Kidney (tissue), 14 donors: ENCODE measurements around the gene CAVIN1. TPM values are rescaled to one million over a fixed set of nuclear protein-coding genes. Genes with fewer than 3 reads are reported as not detected.

Source experiments
- DNase-seq, 5 donors: peaks; one replicate each; pipeline ENCODE4 v3.0.0-alpha.2; 2013 to 2020
- FAIRE-seq: peaks from 2 replicates; lab custom pipeline; 2012; peaks lifted over from hg19 to GRCh38; lab: Jason Lieb, UNC
- H3K27ac ChIP-seq, 2 donors: one replicate each; pipeline ENCODE4 v1.7.0; 2013; ENCODE audit warnings: low read depth in 2 of 2, low read length in 2 of 2, inconsistent platforms in 1 of 2
- H3K27me3 ChIP-seq: one replicate; pipeline ENCODE4 v1.7.1; 2013; ENCODE audit warnings: low read length, inconsistent platforms; ENCODE audit not compliant: control insufficient read depth, insufficient read depth
- H3K36me3 ChIP-seq, 3 donors: one replicate each; pipeline versions ENCODE4 v1.7.0 to v1.7.1; 2013; ENCODE audit warnings: low read length in 3 of 3, control low read depth in 1 of 3, inconsistent platforms in 1 of 3; ENCODE audit not compliant: insufficient read depth in 3 of 3, control insufficient read depth in 2 of 3
- H3K4me1 ChIP-seq, 3 donors: one replicate each; pipeline versions ENCODE4 v1.7.0 to v1.7.1; 2013; ENCODE audit warnings: low read length in 3 of 3, inconsistent platforms in 1 of 3, low read depth in 1 of 3; ENCODE audit not compliant: control insufficient read depth in 2 of 3, insufficient read depth in 2 of 3
- H3K4me3 ChIP-seq, 3 donors: one replicate each; pipeline versions ENCODE4 v1.7.0 to v1.8.1; 2013; ENCODE audit warnings: low read length in 3 of 3, control low read depth in 1 of 3, inconsistent platforms in 1 of 3
- H3K9ac ChIP-seq, 3 donors: one replicate each; pipeline versions ENCODE4 v1.7.0 to v1.7.1; 2013; ENCODE audit warnings: low read length in 3 of 3, control low read depth in 1 of 3, inconsistent platforms in 1 of 3
- H3K9me3 ChIP-seq, 3 donors: one replicate each; pipeline versions ENCODE4 v1.7.0 to v1.7.1; 2013; ENCODE audit warnings: low read length in 3 of 3, control low read depth in 1 of 3, inconsistent platforms in 1 of 3; ENCODE audit not compliant: control insufficient read depth in 2 of 3, insufficient read depth in 1 of 3
- CTCF ChIP-seq: IDR thresholded peaks from 3 replicates; pipeline ENCODE4 v1.5.1; 2012; ENCODE audit warnings: mild to moderate bottlenecking, moderate library complexity, borderline replicate concordance; ENCODE audit not compliant: insufficient read depth; ENCODE audit errors: extremely low read depth
- intact Hi-C: fragments of 100-400 bp; cut with DNase I; formaldehyde crosslinking; loops from one replicate; pipeline ENCODE4 v1.11.1; 2022
- polyA plus RNA-seq: library from polyadenylated mRNA; stranded (reverse); fragments of 350-450 nt; fragmentation: Illumina TruSeq; extraction: RNeasy Lipid Tissue Mini Kit (QIAGEN cat#74804); gene quantifications from one replicate; pipeline ENCODE4 v1.2.3, GENCODE V29; 2014; ENCODE audit warnings: low read depth, low replicate concordance; ENCODE audit not compliant: insufficient read depth
- total RNA-seq: library from RNA; stranded (reverse); fragmentation: NEBNext Ultra II Directional; extraction: Animal tissue kit (Norgen Biotek cat#: 25700); gene quantifications from one replicate; pipeline ENCODE4 v1.2.1, GENCODE V29; 2021
- donor health status: control.
- donor health status: control.
- donor health status: control.
- donor health status: control.
- donor health status: control.
- donor health status: DM: yes; HTN: yes; CAD: no.
- donor health status: Normal renal cell carcinoma (clear cell type).

CAVIN1 gene
- total and polyA plus RNA-seq, 2 donors from 2014 or later: 67.1 to 204 TPM

- H3K4me1 ChIP-seq: peaks cover 0 to 25% (median 24%) of the 10 kb centered on the region in 3 donors
- FAIRE-seq: no peak
These were observed 64.6 kb downstream of the CAVIN1 start for GRCh38 chr17:42358434-42358833.

GRCh38 chr17:42354956-42355843, 67.9 kb downstream of the CAVIN1 start:
- H3K27me3 ChIP-seq: no peaks in the 10 kb centered on the region
- H3K9me3 ChIP-seq: no peaks in the 10 kb centered on the region
- H3K36me3 ChIP-seq: no peaks in the 10 kb centered on the region
- intact Hi-C loops: no loop called here
- no peak overlapping the region for H3K4me3 ChIP-seq
- DNase-seq (no peak), FAIRE-seq (no peak)
- H3K4me1 ChIP-seq: peaks cover 0 to 12% (median 9%) of the 10 kb centered on the region in 3 donors
- no peak overlapping the region for H3K9ac ChIP-seq
- no peak overlapping the region for H3K27ac ChIP-seq
- TF ChIP-seq CTCF: no peak

More at GRCh38 chr17:42358434-42358833, 64.6 kb downstream of the CAVIN1 start:
- DNase-seq: no peak
- no peaks in the 10 kb centered on the region for H3K9me3 ChIP-seq
- intact Hi-C loops: no loop called here
- H3K4me3 ChIP-seq: no peak overlapping the region
- no peaks in the 10 kb centered on the region for H3K27me3 ChIP-seq
- H3K9ac ChIP-seq: no peak overlapping the region
- no peak for TF ChIP-seq CTCF
- H3K27ac ChIP-seq: no peak overlapping the region
- H3K36me3 ChIP-seq: no peaks in the 10 kb centered on the region

Other genes with a start within 250 kb of the CAVIN1 start
- gene KCNH4, start 242.1 kb downstream of the CAVIN1 start, total RNA-seq: 0.35 TPM
- gene KCNH4, start 242.1 kb downstream of the CAVIN1 start, polyA plus RNA-seq: not detected
- not detected for gene HCRT, start 237.8 kb downstream of the CAVIN1 start, total RNA-seq
- gene HCRT, start 237.8 kb downstream of the CAVIN1 start, polyA plus RNA-seq: not detected
- 41.2 TPM for gene GHDC, start 228.8 kb downstream of the CAVIN1 start, total RNA-seq
- gene GHDC, start 228.8 kb downstream of the CAVIN1 start, polyA plus RNA-seq: 37.0 TPM
- 68.0 TPM for gene STAT5B, start 146.9 kb downstream of the CAVIN1 start, total RNA-seq
- gene STAT5B, start 146.9 kb downstream of the CAVIN1 start, polyA plus RNA-seq: 20.4 TPM
- 47.9 TPM for gene STAT5A, start 134.8 kb downstream of the CAVIN1 start, total RNA-seq
- 11.5 TPM for gene STAT5A, start 134.8 kb downstream of the CAVIN1 start, polyA plus RNA-seq
- gene STAT3, start 34.8 kb downstream of the CAVIN1 start, total RNA-seq: 327 TPM
- 55.6 TPM for gene STAT3, start 34.8 kb downstream of the CAVIN1 start, polyA plus RNA-seq
- 110 TPM for gene ATP6V0A1, start 35.6 kb upstream of the CAVIN1 start, total RNA-seq
- 108 TPM for gene ATP6V0A1, start 35.6 kb upstream of the CAVIN1 start, polyA plus RNA-seq
- gene NAGLU, start 113.0 kb upstream of the CAVIN1 start, total RNA-seq: 37.5 TPM
- 52.7 TPM for gene NAGLU, start 113.0 kb upstream of the CAVIN1 start, polyA plus RNA-seq
- gene HSD17B1, start 129.7 kb upstream of the CAVIN1 start, total RNA-seq: 0.31 TPM
- gene HSD17B1, start 129.7 kb upstream of the CAVIN1 start, polyA plus RNA-seq: 3.3 TPM
- 71.9 TPM for gene COASY, start 138.9 kb upstream of the CAVIN1 start, total RNA-seq
- gene COASY, start 138.9 kb upstream of the CAVIN1 start, polyA plus RNA-seq: 145 TPM
- gene MLX, start 143.8 kb upstream of the CAVIN1 start, total RNA-seq: 38.7 TPM
- gene MLX, start 143.8 kb upstream of the CAVIN1 start, polyA plus RNA-seq: 41.0 TPM
- 5.8 TPM for gene PSMC3IP, start 154.5 kb upstream of the CAVIN1 start, total RNA-seq
- 3.6 TPM for gene PSMC3IP, start 154.5 kb upstream of the CAVIN1 start, polyA plus RNA-seq
- gene RETREG3, start 186.1 kb upstream of the CAVIN1 start, total RNA-seq: 69.5 TPM
- 22.6 TPM for gene RETREG3, start 186.1 kb upstream of the CAVIN1 start, polyA plus RNA-seq
- gene TUBG1, start 186.4 kb upstream of the CAVIN1 start, total RNA-seq: 33.7 TPM
- gene TUBG1, start 186.4 kb upstream of the CAVIN1 start, polyA plus RNA-seq: 61.9 TPM
- gene TUBG2, start 236.0 kb upstream of the CAVIN1 start, total RNA-seq: 19.9 TPM
- gene TUBG2, start 236.0 kb upstream of the CAVIN1 start, polyA plus RNA-seq: 39.9 TPM